ENCODE measurements around the gene AGTPBP1.
"Not testable (repeated sequence)": the region's sequence is repeated elsewhere in the genome, so short reads cannot be mapped to it uniquely, and the experiment has no call there.

The AGTPBP1 gene, protein sequence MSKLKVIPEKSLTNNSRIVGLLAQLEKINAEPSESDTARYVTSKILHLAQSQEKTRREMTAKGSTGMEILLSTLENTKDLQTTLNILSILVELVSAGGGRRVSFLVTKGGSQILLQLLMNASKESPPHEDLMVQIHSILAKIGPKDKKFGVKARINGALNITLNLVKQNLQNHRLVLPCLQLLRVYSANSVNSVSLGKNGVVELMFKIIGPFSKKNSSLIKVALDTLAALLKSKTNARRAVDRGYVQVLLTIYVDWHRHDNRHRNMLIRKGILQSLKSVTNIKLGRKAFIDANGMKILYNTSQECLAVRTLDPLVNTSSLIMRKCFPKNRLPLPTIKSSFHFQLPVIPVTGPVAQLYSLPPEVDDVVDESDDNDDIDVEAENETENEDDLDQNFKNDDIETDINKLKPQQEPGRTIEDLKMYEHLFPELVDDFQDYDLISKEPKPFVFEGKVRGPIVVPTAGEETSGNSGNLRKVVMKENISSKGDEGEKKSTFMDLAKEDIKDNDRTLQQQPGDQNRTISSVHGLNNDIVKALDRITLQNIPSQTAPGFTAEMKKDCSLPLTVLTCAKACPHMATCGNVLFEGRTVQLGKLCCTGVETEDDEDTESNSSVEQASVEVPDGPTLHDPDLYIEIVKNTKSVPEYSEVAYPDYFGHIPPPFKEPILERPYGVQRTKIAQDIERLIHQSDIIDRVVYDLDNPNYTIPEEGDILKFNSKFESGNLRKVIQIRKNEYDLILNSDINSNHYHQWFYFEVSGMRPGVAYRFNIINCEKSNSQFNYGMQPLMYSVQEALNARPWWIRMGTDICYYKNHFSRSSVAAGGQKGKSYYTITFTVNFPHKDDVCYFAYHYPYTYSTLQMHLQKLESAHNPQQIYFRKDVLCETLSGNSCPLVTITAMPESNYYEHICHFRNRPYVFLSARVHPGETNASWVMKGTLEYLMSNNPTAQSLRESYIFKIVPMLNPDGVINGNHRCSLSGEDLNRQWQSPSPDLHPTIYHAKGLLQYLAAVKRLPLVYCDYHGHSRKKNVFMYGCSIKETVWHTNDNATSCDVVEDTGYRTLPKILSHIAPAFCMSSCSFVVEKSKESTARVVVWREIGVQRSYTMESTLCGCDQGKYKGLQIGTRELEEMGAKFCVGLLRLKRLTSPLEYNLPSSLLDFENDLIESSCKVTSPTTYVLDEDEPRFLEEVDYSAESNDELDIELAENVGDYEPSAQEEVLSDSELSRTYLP
- long read RNA-seq, donor 1 = 0 reads
- long read RNA-seq, donor 2, partial matches to known transcripts = 6 of 6 reads
- long read RNA-seq, donor 2, other reads (novel, unspliced or antisense) = 0 of 6 reads
- long read RNA-seq, donor 3 = 0 reads
- long read RNA-seq, donor 4, full-length matches to known transcripts = 2 of 11 reads
- long read RNA-seq, donor 4, partial matches to known transcripts = 9 of 11 reads
- long read RNA-seq, donor 4, other reads (novel, unspliced or antisense) = 0 of 11 reads
- long read RNA-seq, donor 5 = 0 reads
- long read RNA-seq, donor 6, full-length matches to known transcripts = 1 of 1 reads
- long read RNA-seq, donor 6, partial matches to known transcripts = 0 of 1 reads
- long read RNA-seq, donor 6, other reads (novel, unspliced or antisense) = 0 of 1 reads
- long read RNA-seq, donor 7, full-length matches to known transcripts = 2 of 7 reads
- long read RNA-seq, donor 7, partial matches to known transcripts = 5 of 7 reads
- long read RNA-seq, donor 7, other reads (novel, unspliced or antisense) = 0 of 7 reads
- long read RNA-seq, donor 8, full-length matches to known transcripts = 1 of 7 reads
- long read RNA-seq, donor 8, partial matches to known transcripts = 6 of 7 reads
- long read RNA-seq, donor 8, other reads (novel, unspliced or antisense) = 0 of 7 reads

DNA sequence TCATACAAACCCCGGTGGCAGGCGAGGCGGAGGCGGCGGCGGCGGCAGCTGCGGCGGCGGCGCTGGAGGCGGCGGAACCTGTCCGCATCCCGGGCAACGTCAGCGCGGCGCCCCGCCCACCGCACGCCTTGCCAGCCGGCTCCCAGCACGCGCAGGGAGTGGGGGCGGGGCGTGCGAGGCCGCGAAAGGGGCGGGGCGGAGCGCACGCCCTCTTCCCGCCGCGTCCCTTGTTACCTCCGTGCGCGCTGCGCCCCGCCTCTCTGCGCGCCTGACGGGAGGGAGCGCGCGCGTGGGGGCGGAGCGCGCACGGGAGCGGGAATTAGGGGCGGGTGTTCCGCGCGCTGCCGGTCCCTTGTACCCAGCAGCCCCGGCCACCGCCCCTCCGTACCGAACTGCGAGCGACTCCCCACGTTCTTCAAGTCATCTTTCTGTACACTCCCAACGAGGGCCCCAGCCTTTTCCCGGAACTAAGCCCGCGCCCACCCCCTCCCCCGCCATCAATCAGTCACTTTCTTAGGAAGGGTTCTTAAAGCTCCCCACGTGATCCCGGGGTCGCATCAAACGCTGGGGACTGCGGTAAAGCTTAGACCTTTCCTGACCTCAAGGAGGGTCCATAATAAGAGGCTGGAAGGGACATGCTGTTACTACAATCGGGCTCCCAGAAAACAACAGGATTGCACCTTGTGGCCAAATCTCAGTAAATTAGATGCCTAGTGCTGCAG lies at the start of gene AGTPBP1:
TSS of gene AGTPBP1 (minus strand) at position 80 of the 722 bp plus-strand sequence. CDS start 29,421 bp downstream, outside the sequence.
- peak; percentile 97 for DNase-seq

DNA sequence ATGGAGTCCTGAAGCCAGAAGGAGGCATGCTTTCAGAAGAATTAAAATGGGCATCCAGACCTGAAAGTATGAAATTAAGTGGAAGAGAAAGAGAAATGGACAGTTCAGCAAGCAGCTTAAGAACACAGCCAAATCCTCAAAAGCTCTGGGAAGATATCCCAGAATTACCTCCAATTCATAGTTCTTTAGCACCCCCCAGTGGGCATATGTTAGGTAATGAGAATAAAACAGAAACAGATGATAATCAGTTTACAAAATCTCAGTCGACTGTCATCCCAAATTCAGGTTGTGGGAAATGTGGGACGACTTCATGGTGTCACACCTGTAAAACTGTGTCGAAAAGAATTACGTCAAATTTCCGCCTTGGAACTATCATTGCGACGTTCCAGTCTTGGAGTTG lies 44.4 kb upstream of the AGTPBP1 start:
- DNase-seq = not testable (repeated sequence)

DNA sequence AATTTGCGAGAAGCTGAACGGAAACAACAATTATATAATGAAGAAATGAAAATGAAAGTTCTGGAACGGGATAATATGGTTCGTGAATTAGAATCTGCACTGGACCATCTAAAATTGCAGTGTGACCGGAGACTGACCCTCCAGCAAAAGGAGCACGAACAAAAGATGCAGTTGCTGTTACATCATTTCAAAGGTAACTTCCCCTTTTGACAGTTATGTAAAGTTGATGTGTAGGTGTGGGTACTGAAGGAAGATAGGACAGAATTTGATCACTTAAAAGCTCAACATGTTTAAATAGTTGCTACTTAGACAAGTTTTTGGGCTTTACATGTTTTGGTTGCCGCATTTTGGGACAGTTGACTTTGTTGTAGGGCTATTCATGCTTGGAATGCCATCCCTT lies 32.1 kb upstream of the AGTPBP1 start:
- DNase-seq = not testable (repeated sequence)

DNA sequence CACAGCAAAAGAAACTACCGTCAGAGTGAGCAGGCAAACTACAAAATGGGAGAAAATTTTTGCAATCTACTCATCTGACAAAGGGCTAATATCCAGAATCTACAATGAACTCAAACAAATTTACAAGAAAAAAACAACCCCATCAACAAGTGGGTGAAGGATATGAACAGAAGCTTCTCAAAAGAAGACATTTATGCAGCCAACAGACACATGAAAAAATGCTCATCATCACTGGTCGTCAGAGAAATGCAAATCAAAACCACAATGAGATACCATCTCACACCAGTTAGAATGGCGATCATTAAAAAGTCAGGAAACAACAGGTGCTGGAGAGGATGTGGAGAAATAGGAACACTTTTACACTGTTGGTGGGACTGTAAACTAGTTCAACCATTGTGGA lies 20.0 kb upstream of the AGTPBP1 start:
- not testable (repeated sequence) for DNase-seq

DNA sequence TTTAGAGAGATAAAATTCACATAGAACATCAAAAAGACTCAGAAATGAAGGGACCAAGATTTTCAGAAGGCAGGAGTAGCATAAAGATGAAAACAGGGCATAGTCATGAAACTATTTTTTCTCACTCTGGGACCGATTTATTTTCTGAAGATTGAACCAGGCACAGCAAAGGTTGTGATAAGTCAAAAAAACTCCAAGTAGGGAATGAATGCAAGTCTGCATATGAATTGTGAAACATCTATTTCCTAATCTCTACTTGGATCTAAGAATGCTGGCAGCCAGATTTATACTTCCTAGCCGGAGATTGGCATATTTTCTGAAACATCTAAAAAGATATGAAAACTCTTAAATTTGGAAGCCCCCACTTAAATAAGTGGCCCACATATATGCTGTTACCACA lies 16.0 kb upstream of the AGTPBP1 start:
- DNase-seq = not testable (repeated sequence)

DNA sequence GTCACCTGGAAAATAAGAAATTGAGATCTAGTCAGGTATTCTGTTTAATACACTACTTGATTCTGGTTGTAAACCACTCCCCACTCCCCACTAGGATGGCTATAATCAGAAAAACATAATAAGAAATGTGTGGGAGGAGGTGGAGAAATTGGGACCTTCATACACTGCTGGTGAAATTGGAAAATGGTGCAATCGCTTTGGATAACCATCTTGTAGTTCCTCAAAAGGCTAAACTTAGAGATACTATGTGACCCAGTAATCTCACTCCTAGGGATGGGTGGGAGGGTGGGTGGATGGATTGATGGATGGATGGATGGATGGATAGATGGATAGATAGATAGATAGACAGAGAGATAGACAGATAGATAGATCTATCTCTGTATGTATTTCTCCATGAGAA lies 14.5 kb upstream of the AGTPBP1 start:
- not testable (repeated sequence) for DNase-seq

DNA sequence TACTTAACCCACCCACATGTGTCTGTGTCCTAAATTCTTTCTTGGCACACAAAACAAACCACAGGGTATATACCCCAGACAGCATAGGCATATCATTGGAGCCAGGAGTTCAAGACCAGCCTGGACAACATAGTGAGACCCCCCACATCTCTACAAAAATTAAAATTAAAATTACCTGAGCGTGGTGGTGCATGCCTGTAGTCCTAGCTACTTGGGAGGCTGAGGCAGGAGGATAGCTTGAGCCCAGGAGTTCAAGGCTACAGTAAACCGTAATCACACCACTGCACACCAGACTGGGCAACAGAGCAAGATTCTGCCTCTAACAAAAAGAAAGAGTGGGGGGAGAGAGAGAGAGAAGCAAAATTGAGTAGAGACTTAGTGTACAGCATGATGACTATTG lies 4.6 kb upstream of the AGTPBP1 start:
- no peak for DNase-seq

DNA sequence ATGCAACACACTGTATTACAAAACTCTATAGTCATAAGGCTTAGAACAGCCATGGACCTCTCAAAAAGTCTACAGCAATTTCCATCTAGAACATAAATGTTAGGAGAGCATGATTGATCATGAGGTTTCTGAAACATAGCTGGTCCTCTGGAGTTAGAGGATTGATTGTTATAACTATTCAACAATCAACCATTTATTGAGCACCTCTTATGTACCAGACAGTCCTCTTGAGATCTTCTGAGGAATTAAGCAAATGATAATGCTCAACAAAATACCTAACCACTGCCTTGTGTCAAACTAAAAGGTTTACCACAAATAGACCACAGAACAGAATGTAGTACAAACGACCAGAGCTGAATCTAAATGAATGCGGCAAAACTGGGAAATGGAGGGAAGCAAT lies 3.4 kb upstream of the AGTPBP1 start:
- no peak for DNase-seq

DNA sequence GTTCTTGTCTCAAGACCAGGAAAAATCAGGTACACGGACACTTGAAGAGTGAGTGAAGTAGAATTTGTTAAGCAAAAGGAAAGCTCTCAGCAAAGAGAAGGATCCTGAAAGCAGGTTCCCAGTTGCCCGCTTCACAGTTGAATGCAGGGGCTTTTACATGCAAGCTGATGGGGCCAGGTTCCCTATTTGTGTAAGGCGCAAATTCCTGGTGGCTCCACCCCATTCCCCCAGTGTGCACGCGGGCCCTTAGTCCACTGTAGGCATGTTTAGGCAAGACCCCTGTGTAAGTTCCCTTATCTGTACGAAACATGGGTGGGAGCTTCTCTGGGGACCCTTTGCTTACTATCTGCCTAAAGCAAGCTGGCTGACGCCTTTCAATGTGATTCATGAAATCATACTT lies 2.7 kb upstream of the AGTPBP1 start:
- no peak for DNase-seq

DNA sequence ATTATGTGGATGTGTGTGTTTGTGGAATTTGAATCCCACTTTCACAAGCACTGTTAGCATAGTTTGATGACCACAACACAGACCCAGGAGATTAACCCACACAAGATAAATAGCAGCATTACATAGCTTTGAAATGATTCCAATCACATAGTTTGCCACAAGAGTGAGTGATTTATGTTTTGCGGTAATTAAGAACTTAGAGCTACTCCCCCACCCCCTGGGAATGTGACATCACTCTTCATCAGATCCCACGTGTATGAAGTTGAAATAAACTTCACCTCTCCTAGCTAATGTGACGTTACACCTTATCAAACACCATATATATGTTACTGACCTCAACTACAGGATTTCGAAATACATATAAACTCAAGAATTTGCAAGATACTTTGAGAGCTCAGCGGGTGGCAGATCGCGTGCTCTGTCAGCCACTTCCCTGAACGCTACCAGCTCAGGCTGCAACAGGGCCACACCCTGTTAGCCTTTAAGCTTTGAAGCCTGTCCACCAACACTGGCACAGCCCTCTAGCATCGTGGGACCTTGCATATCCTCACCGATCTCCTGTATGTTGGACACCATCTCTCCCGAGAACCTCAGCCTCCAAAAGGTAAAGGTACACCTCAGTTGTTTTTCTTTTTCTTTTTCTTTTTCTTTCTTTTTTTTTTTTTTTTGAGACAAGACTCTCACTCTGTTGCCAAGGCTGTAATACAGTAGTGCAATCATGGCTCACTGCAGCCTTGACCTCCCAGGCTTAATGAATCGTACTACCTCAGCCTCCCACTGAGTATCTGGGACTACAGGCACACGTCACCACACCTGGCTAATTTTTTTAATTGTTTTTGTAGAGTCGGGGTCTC lies 1.7 kb upstream of the AGTPBP1 start:
- peak; percentile 26 for DNase-seq

DNA sequence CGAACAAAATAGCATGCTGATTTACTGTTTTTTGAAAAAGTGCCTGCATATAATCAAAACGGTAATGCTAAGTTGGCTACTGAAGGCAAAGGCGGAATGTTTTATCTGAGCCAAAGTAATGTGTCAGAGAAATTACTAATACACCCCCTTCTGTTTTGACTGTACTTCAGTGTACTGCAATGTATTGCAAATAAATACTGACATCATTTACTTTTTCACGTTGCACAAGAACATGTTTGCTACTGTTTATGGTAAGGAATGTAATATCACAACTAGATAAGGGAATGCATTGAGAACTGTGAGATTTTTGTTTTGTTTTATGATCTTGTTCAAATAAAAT lies 813 bp upstream of the AGTPBP1 start:
- no peak for DNase-seq

DNA sequence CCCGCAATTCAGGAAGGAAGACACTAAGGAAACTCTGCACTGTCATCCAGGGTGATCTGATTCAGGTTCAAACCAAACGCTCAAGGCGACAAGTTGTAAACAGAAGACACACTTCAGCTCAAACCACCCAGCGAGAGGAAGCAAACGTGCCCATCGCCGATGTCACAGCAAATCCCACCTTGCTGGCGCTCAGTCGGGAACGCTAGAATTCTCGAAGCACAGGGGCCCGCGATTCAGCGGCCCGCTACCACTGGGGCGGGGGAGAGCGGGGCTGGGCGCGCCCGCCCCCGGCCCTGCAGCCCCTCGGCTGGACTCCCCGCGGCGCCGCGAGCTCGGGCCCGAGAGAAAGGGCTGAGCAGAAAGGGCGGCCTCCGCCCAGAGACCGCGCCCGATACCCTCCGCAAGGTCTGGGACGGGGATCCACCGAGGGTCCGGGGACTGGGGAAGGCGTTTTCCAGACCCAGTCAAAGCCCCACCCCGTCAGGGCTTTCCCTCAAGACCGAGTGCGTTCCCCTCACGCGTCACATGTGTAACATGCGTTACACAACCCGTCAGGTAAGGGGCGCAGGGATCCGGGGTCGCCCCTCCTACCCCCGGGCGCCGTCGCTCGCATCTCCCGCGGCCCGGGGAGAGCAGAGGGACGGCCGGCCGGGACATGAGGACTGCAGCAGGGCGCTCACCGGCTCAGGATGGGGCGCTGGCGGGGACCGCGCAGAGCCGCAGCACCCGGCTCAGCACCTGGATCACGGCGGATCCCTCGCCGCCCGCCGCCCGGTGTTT lies 469 bp downstream of the AGTPBP1 start:
- DNase-seq = peak; percentile 98

DNA sequence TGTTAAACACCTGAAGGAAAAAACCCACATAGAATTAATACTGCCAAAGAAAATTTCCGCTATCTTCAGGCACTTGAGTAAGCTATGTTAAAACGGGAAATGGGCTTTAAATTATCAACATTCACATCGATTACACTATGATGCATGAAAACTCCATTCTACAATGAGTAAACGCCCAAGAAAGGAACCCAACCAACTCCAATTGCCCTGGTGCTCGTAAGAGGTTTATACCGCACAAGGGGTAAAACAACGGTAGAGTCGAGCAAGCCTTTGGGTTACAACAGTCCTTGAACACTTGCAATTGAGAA lies 1.0 kb downstream of the AGTPBP1 start:
- no peak for DNase-seq

DNA sequence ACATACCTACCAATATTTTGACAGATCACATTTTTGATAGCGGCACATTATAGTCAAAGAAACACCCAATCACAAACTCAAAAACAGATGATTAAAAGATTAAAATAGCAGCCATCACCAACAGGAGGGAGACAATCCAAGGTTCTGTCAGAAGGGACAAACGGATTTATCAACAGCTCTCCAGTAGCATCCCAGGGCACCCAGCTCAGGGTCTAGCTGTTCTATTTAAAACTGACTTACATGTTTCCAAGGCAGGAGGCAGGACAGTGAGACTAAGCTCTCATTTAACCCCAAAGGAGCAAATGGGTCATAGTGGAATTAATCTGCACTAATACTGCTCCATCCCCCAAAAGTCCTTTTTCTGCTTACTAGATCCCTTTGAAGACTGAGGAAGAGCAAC lies 3.2 kb downstream of the AGTPBP1 start:
- DNase-seq = no peak

DNA sequence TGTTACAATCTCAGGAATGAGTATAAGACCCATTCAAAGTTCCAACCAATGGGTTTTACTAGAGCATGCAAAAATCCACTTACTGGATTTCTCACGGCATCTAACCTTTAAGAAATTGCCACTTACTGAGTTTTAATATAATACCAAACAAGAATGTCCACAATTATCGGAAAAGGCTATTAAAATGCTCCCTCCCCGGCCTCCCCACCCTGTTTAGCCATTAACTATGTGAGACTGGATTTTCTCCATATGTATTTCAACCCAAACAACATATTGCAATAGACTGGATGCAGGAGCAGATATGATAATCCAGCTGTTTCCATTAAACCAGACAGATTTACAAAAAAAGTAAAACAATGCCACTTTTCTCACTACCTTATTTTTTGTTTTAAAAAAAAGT lies 4.1 kb downstream of the AGTPBP1 start:
- no peak for DNase-seq

DNA sequence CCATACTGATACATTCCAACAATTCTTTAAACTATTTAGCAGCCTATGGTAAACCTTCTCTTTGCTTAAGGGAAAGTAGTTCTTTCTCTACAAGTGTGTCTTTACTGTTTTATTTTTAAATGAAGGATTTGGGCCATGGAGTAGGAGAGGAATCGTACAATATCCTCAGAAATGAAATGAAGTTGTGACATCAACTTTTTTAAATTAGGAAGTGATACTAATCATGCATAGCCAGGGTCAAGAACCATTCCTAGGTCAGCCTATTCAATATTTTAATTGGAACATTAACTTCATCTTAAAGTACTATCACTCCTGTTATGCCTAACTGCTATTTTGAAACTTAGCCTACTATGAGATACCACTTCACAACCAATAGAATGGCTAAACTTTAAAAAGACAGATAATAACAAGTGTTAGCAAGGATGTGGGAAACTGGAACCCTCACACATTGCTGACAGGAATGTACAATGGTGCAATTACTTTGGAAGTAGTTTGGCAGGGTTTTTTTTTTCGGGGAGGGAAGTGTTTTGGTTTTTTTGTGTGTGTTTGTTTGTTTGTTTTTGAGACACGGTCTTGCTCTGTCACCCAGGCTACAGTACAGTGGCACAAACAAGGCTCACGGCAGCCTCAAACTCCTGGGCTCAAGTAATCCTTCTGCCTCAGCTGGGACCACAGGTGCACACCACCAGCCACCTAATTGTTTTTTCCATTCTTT lies 10.7 kb downstream of the AGTPBP1 start:
- DNase-seq = no peak

DNA sequence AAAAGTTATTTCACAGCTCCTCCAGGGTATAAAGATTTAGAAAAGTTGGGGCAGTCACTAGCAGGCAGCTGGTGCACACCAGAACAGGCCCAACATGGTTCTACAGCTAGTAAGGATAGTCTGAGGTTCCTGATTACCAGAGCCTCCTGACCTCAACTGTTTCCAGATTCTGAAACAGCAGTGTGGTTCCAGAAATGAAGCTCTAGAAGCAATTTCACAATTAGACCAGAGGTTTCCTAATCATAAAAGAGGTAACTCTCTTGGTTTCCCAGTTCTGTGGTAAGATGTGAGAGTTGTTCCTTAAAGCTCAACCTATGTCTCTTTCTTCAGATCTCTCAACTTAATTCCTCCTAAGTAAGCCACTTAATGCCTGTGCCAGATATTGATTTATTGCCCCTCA lies 11.9 kb downstream of the AGTPBP1 start:
- no peak for DNase-seq

DNA sequence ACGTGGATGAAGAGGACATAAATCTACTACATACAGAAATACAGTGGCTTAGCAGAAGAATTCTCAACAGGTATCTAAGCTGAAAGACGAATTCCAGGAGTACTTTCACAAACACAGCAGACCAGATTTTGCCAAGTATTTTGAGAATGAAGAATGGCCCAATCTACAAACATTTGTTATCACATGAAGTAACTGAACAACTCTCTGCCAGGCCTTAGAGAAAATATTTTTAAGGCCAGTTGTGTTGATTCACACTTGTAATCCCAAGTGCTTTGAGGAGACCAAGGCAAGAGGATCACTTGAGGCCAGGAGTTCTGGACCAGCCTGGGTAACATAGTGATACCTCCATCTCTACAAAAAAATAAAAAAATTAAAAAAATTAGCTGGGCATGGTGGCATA lies 14.3 kb downstream of the AGTPBP1 start:
- no peak for DNase-seq

Measured in right kidney (tissue), 9 donors.